Keratinocyte (primary cell): Measurements from ENCODE around the gene OTOGL. TPM values are rescaled to one million over a fixed set of nuclear protein-coding genes. Genes with fewer than 3 reads are reported as not detected.

Experiments
- DNase-seq: peaks from one replicate; pipeline ENCODE4 v3.0.0-alpha.2; 2011; ENCODE audit warnings: low read depth, missing footprints, low spot score
- FAIRE-seq: peaks from 2 replicates; lab custom pipeline; 2011; peaks lifted over from hg19 to GRCh38; lab: Jason Lieb, UNC
- H2AFZ ChIP-seq: 2 replicates; pipeline ENCODE4 v1.6.0; 2012; ENCODE audit warnings: low read length, control low read depth, inconsistent platforms; ENCODE audit not compliant: control insufficient read depth
- H3K27ac ChIP-seq: 2 replicates; pipeline ENCODE4 v1.5.1; 2011; ENCODE audit warnings: low read length; ENCODE audit not compliant: control insufficient read depth, insufficient read depth
- H3K27me3 ChIP-seq: 3 replicates; pipeline ENCODE4 v1.6.0; 2011; ENCODE audit warnings: low read length; ENCODE audit not compliant: control insufficient read depth, insufficient read depth; ENCODE audit errors: extremely low read depth
- H3K36me3 ChIP-seq, 2 experiments: 2 replicates in 1 of 2; 3 replicates in 1 of 2; pipeline ENCODE4 v1.5.1; 2011; ENCODE audit warnings: low read length in 2 of 2, mild to moderate bottlenecking in 1 of 2; ENCODE audit not compliant: control insufficient read depth in 2 of 2, insufficient read depth in 2 of 2; ENCODE audit errors: extremely low read depth in 1 of 2
- H3K4me1 ChIP-seq: 3 replicates; pipeline ENCODE4 v1.5.1; 2011; ENCODE audit warnings: low read length; ENCODE audit not compliant: control insufficient read depth, insufficient read depth; ENCODE audit errors: extremely low read depth
- H3K4me2 ChIP-seq: 3 replicates; pipeline ENCODE4 v1.6.0; 2011; ENCODE audit warnings: low read depth, low read length; ENCODE audit not compliant: control insufficient read depth, insufficient read depth; ENCODE audit errors: extremely low read depth
- H3K4me3 ChIP-seq, 3 experiments: fragments of 200-600 bp in 1 of 3; sonication (generic) in 1 of 3; 2 replicates in 2 of 3; 3 replicates in 1 of 3; pipeline ENCODE4 v1.5.1; 2011 to 2016; ENCODE audit warnings: low read length in 3 of 3, mild to moderate bottlenecking in 3 of 3, control low read depth in 2 of 3, inconsistent platforms in 1 of 3, low read depth in 1 of 3, mixed read lengths in 1 of 3, mixed run types in 1 of 3, moderate library complexity in 1 of 3; ENCODE audit not compliant: control insufficient read depth in 2 of 3, insufficient read depth in 2 of 3; ENCODE audit errors: extremely low read depth in 1 of 3
- H3K79me2 ChIP-seq: 2 replicates; pipeline ENCODE4 v1.6.0; 2012; ENCODE audit warnings: low read length; ENCODE audit not compliant: control insufficient read depth, insufficient read depth
- H3K9ac ChIP-seq: 3 replicates; pipeline ENCODE4 v1.6.0; 2011; ENCODE audit warnings: low read length; ENCODE audit not compliant: control insufficient read depth, insufficient read depth; ENCODE audit errors: extremely low read depth
- H3K9me1 ChIP-seq: 3 replicates; pipeline ENCODE4 v1.6.0; 2011; ENCODE audit warnings: low read length; ENCODE audit not compliant: control insufficient read depth, insufficient read depth; ENCODE audit errors: extremely low read depth
- H3K9me3 ChIP-seq: 2 replicates; pipeline ENCODE4 v1.5.1; 2012; ENCODE audit warnings: low read depth, low read length; ENCODE audit not compliant: control insufficient read depth
- H4K20me1 ChIP-seq: 3 replicates; pipeline ENCODE4 v1.6.0; 2011; ENCODE audit warnings: low read length; ENCODE audit not compliant: control insufficient read depth, insufficient read depth; ENCODE audit errors: extremely low read depth
- CTCF ChIP-seq, 3 experiments: IDR thresholded peaks in 1 of 3; conservative IDR thresholded peaks in 1 of 3; optimal IDR thresholded peaks in 1 of 3; 2 replicates in 2 of 3; 3 replicates in 1 of 3; pipeline versions ENCODE3 to v1.5.1; 2011; ENCODE audit warnings: low read length in 3 of 3, mild to moderate bottlenecking in 3 of 3, moderate library complexity in 2 of 3, control low read depth in 1 of 3, inconsistent platforms in 1 of 3; ENCODE audit not compliant: insufficient read depth in 2 of 3; ENCODE audit errors: extremely low read depth in 1 of 3
- EZH2 ChIP-seq: IDR thresholded peaks from one replicate; pipeline ENCODE4 v1.6.1; 2012; ENCODE audit warnings: inconsistent platforms, mild to moderate bottlenecking, low read length, moderate library complexity
- dilution Hi-C: fragments of 300-500 bp; cut with MboI; formaldehyde crosslinking; loops from one replicate; pipeline ENCODE4 v1.7.0; 2020; ENCODE audit warnings: low sequenced_read_pairs; ENCODE audit not compliant: extremely low pct_ligation_motif_present
- polyA plus RNA-seq, 5 experiments: library from polyadenylated mRNA; depleted of rRNA in 3 of 5; stranded (reverse) in 3 of 5; stranded (forward) in 1 of 5; unstranded in 1 of 5; fragments of >200 nt; gene quantifications; 1 replicate in 1 of 5; 2 replicates in 3 of 5; 3 replicates in 1 of 5; pipeline versions ENCODE4 v1.2.1 to v1.2.3, GENCODE V29; 2011 to 2012; ENCODE audit warnings: missing spikeins in 2 of 5, low read depth in 1 of 5, low replicate concordance in 1 of 5

The OTOGL gene
- polyA plus RNA-seq, 1 donor (not counting 4 experiments of a cell fraction or from before 2014, with no cell fraction given) = 0.08 TPM

DNA sequence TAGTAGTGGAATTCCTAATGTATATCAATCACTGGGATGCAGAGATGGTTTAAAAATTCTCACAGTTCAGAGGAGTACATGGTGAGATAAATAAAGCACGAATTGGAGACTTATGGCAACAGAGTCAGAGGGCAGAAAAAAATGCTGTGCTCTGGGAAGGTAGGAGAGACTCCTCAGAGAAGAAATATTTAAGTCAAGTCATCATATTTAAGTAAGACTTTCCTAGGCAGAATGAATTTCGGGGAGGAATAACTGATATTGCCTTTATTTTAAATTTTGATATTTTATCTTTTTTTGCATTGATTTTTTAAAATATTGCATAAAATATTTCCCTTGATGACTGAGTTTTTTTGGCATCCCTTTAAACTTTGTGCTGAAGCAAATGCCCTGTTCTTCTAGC lies 67.4 kb downstream of the OTOGL start:
- TF ChIP-seq EZH2 = no peak
- no peak for TF ChIP-seq CTCF (optimal IDR thresholded peaks at IDR 0.05 in 1 of 3, IDR thresholded peaks at IDR 0.05 in 1 of 3, conservative IDR thresholded peaks at IDR 0.05 in 1 of 3; ENCODE audit: extremely low read depth in 1 of 3, insufficient read depth in 2 of 3, low read length in 3 of 3)
- H3K9ac ChIP-seq = no peak overlapping the region
- no peaks in the 10 kb centered on the region for H3K9me1 ChIP-seq
- no peak overlapping the region for H3K27ac ChIP-seq
- FAIRE-seq = no peak
- H3K4me3 ChIP-seq = no peak overlapping the region
- no peak for DNase-seq
- H3K79me2 ChIP-seq = no peaks in the 10 kb centered on the region
- H2AFZ ChIP-seq = no peak overlapping the region
- H3K27me3 ChIP-seq = no peaks in the 10 kb centered on the region
- dilution Hi-C loops = no loop called here
- no peaks in the 10 kb centered on the region for H3K36me3 ChIP-seq
- H4K20me1 ChIP-seq = no peaks in the 10 kb centered on the region
- H3K9me3 ChIP-seq = no peaks in the 10 kb centered on the region
- no peak overlapping the region for H3K4me2 ChIP-seq
- no peaks in the 10 kb centered on the region for H3K4me1 ChIP-seq

DNA sequence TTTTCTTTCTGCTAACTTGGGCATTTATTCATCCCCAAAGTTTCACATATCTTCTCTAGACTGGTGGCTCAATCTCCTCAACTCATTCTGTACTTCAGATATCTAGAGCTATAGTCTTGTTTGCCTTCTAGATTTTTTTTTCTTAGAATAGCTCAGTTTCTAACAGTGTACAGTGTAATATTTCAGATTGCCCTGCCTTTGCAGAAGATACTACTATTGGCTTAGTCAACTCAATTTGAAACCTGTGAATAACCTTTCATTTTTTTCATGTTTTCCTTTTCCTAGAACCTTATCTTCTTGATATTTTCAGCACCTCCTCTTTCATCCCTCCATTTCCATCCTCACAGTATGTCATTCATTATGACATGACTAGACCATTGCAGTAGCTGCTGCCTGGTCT lies 69.6 kb downstream of the OTOGL start:
- Histone ChIP-seq H3K9me3 (no peaks in the 10 kb centered on the region), H3K4me2 (no peak overlapping the region), H3K27ac (no peak overlapping the region), H3K79me2 (no peaks in the 10 kb centered on the region), H3K9me1 (no peaks in the 10 kb centered on the region), H3K9ac (no peak overlapping the region), H3K4me1 (no peaks in the 10 kb centered on the region), H4K20me1 (no peaks in the 10 kb centered on the region), H3K4me3 (no peak overlapping the region), H3K36me3 (no peaks in the 10 kb centered on the region), H2AFZ (no peak overlapping the region), H3K27me3 (no peaks in the 10 kb centered on the region)
- FAIRE-seq (no peak), DNase-seq (no peak)
- dilution Hi-C loops = no loop called here
- no peak for TF ChIP-seq CTCF (optimal IDR thresholded peaks at IDR 0.05 in 1 of 3, IDR thresholded peaks at IDR 0.05 in 1 of 3, conservative IDR thresholded peaks at IDR 0.05 in 1 of 3; ENCODE audit: extremely low read depth in 1 of 3, insufficient read depth in 2 of 3, low read length in 3 of 3)
- no peak for TF ChIP-seq EZH2
